ENCODE measurements around the gene GJA1. TPM values are rescaled to one million over a fixed set of nuclear protein-coding genes. Genes with fewer than 3 reads are reported as not detected.

The GJA1 gene
- total RNA-seq, 1 donor from 2014 or later: 64.1 TPM

DNA sequence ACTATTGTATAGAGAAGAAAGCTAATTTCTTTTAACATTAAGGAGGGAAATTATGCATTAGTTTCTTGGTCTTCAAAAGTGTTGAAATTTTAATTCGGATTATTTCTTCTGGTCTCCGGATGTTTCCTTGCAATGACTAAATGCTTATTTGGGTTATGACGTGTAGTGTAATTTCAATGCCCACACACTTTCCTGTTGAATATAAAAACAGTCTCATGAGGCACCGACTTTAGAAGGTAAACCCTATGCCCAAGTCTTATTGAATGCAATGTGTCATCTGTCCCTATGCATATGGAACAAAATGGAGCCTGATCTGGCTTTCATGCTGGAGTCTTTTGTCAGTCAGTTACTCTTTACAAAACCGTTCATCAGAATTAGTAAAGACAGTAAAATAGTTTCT, 17.7 kb downstream of the GJA1 start:
- Histone ChIP-seq H3K27ac (no peak overlapping the region), H3K27me3 (ENCODE audit: low read depth) (no peaks in the 10 kb centered on the region), H3K9me3 (no peaks in the 10 kb centered on the region), H3K4me1 (no peaks in the 10 kb centered on the region), H3K4me3 (no peak overlapping the region), H3K36me3 (peaks cover 13% of the 10 kb centered on the region)
- ATAC-seq: no peak
- intact Hi-C loops (cut with DNase I): no loop called here
- no peak for DNase-seq
- TF ChIP-seq, protein P1, sequence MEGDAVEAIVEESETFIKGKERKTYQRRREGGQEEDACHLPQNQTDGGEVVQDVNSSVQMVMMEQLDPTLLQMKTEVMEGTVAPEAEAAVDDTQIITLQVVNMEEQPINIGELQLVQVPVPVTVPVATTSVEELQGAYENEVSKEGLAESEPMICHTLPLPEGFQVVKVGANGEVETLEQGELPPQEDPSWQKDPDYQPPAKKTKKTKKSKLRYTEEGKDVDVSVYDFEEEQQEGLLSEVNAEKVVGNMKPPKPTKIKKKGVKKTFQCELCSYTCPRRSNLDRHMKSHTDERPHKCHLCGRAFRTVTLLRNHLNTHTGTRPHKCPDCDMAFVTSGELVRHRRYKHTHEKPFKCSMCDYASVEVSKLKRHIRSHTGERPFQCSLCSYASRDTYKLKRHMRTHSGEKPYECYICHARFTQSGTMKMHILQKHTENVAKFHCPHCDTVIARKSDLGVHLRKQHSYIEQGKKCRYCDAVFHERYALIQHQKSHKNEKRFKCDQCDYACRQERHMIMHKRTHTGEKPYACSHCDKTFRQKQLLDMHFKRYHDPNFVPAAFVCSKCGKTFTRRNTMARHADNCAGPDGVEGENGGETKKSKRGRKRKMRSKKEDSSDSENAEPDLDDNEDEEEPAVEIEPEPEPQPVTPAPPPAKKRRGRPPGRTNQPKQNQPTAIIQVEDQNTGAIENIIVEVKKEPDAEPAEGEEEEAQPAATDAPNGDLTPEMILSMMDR (IDR thresholded peaks at IDR 0.05): no peak

DNA sequence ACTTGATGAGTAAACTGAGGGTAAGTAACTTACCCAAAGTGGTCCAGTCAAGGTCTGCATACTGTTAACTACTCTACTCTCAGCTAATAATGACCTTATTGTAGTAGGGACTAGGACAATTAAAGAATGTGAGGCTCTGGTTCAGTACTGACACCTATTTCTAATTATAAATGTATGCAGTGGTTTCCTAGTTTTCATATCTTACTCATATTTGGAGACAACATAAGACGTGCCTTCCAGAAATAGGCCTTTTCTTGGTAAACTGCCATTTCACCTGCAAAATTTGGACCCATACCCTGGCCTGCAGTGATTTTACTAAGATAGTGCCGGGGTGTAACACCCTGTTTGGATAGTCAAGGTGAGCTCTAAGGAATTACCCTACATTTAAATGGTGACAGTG, 24.7 kb downstream of the GJA1 start:
- H3K9me3 ChIP-seq: no peaks in the 10 kb centered on the region
- H3K27me3 ChIP-seq (ENCODE audit: low read depth): no peaks in the 10 kb centered on the region
- no peak overlapping the region for H3K4me3 ChIP-seq
- no peak overlapping the region for H3K27ac ChIP-seq
- H3K4me1 ChIP-seq: no peaks in the 10 kb centered on the region
- intact Hi-C loops (cut with DNase I): no loop called here
- ATAC-seq (no peak), DNase-seq (no peak)
- H3K36me3 ChIP-seq: no peaks in the 10 kb centered on the region
- TF ChIP-seq, protein P1 (IDR thresholded peaks at IDR 0.05): no peak

DNA sequence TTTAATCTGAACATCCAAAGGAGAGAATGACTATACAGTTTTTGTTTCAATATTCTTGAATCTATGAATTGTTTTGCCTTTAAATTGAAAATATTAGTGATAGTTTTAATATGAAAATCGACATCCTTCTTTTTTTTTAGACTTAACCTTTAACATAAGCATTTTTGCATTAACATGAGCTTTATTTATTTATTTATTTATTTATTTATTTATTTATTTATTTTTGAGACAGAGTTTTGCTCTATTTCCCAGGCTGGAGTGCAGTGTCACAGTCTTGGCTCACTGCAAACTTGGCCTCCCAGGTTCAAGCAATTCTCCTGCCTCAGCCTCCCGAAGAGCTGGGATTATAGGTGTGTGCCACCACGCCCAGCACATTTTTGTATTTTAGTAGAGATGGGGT, 27.6 kb downstream of the GJA1 start:
- H3K27me3 ChIP-seq (ENCODE audit: low read depth): no peaks in the 10 kb centered on the region
- H3K4me3 ChIP-seq: no peak overlapping the region
- no peaks in the 10 kb centered on the region for H3K9me3 ChIP-seq
- TF ChIP-seq, protein P1 (IDR thresholded peaks at IDR 0.05): no peak
- DNase-seq (no peak), ATAC-seq (no peak)
- H3K27ac ChIP-seq: no peak overlapping the region
- no peaks in the 10 kb centered on the region for H3K36me3 ChIP-seq
- H3K4me1 ChIP-seq: no peaks in the 10 kb centered on the region
- intact Hi-C loops (cut with DNase I): no loop called here

GRCh38 chr6:121465101-121465500, 29.7 kb downstream of the GJA1 start:
- Histone ChIP-seq H3K4me1 (no peaks in the 10 kb centered on the region), H3K4me3 (no peak overlapping the region), H3K9me3 (no peaks in the 10 kb centered on the region), H3K27me3 (ENCODE audit: low read depth) (no peaks in the 10 kb centered on the region), H3K27ac (no peak overlapping the region), H3K36me3 (no peaks in the 10 kb centered on the region)
- ATAC-seq (no peak), DNase-seq (no peak)
- intact Hi-C loops (cut with DNase I): no loop called here
- TF ChIP-seq, protein P1 (IDR thresholded peaks at IDR 0.05): no peak

DNA sequence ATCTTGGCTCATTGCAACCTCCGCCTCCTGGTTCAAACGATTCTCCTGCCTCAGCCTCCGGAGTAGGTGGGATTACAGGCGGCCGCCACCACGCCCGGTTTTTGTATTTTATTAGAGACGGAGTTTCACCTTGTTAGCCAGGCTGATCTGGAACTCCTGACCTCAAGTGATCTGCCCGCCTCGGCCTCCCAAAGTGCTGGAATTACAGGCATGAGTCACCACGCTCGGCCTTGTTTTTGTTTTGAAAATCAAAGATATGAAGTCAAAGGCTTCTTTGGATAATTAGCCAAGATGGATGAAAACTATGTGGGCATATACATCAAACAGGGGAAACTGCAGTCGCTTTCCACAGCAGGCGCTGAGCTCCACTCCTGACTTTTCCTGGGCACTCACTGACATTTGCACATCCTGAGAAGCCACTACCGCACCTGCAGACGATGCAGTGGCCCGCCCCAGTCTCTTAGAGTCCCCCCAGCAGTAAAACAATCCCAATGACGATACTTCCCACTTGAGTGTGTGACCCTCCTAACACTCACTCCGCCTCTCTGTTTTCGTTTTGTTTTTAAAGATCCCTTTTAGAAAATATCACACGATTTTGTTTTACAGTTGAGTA, 44.1 kb downstream of the GJA1 start:
- TF ChIP-seq, protein P1 (IDR thresholded peaks at IDR 0.05): no peak
- no peak for ATAC-seq
- no peak for DNase-seq
- Histone ChIP-seq H3K27ac (no peak overlapping the region), H3K36me3 (no peaks in the 10 kb centered on the region), H3K27me3 (ENCODE audit: low read depth) (no peaks in the 10 kb centered on the region), H3K4me1 (no peaks in the 10 kb centered on the region), H3K4me3 (no peak overlapping the region), H3K9me3 (no peaks in the 10 kb centered on the region)
- intact Hi-C loops (cut with DNase I): no loop called here

Measured in lower lobe of right lung (tissue), 2 donors.